ENCODE results near the gene EIF4A3.

DNA sequence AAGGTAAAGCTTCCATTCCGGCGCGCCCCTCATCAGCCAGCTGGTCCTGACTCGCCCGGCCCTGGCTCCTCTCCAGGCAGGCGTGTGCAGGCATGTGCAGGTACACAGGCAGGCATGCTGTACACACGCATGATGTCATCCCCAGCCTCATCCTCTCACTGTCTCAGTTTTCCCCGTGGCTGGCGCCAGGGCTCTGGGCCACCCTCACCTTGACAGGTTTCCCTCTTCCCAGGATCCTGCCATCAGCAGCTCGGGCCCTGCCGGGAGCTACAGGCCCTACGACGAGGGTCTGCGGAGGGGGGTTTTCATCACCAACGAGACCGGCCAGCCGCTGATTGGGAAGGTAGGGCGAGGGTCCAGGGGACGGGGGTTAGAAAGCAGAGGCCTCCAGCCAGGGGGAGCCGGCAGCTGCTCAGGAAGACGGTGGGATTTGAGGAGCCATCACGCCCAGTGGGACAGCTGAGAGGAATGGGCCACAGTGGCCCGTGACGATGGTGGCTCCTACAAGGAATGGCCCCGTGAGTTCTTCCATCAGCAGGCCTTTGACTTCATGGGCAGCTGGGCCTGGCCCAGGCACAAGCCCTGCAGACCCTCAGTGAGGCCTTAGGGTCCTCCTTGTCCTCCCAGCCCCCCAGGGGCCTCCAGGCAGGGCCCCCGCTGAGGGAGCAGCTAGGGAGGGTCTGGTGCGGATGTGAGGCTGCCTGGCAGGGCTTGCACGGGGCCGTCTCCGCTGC, 37.0 kb downstream of the EIF4A3 start:
- TF ChIP-seq NFYB (IDR thresholded peaks at IDR 0.05; ENCODE audit: insufficient read depth, low read depth, low read length), result no peak
- TF ChIP-seq POLR2A (IDR thresholded peaks at IDR 0.05; ENCODE audit: low read depth, low read length), result no peak
